Measurements from ENCODE around the gene STIM1.
A peak's percentile ranks its signal among the peaks of the same experiment; 100 is the strongest.
"Not testable (repeated sequence)": the region's sequence is repeated elsewhere in the genome, so short reads cannot be mapped to it uniquely, and the experiment has no call there.

The STIM1 gene

DNA sequence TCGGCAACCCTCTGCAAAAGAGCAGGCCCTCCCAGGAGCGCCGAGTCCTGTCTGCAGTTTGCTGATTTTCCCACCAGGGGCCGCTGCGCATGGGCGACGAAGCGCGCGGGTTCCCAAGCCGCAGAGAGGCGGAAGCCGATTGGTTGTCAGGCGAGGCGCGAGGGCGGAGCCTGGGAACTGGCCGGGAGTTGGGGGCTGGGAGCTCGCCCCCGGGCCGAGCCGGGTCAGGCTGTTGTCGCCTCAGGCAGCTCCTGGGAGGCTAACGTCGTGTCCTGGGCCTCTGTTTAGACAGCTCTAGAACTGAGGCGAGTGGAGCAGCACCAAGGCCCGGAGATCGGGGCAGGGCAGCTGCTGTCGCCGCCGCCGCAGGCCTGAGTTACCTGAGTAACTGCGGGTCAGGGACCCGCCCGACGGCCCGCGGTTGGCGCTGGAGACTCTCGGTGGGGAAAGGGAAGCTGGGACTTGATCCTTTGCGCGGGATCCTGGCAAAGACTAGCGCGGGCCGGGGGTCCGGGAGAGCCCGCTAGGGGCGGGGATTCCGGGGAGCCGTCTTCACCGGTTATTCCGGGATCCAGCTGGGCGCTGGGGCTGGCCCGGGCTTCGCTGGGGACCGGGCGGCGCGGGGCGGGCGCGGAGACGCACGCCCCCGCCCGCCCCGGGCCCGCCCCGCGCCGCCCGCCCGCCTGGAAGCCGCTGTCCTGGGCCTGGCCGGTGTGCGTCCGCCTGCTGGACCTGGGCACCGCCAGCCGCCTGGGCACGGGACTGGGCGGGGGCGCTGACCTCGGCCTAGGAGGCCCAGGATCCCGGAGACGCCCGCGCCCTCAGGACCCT lies at the start of gene STIM1:
Gene STIM1, plus strand, starts transcription at position 688 of the 831 bp plus-strand sequence. CDS start 607 bp downstream, outside the sequence.
- DNase-seq = peak; percentile 99

DNA sequence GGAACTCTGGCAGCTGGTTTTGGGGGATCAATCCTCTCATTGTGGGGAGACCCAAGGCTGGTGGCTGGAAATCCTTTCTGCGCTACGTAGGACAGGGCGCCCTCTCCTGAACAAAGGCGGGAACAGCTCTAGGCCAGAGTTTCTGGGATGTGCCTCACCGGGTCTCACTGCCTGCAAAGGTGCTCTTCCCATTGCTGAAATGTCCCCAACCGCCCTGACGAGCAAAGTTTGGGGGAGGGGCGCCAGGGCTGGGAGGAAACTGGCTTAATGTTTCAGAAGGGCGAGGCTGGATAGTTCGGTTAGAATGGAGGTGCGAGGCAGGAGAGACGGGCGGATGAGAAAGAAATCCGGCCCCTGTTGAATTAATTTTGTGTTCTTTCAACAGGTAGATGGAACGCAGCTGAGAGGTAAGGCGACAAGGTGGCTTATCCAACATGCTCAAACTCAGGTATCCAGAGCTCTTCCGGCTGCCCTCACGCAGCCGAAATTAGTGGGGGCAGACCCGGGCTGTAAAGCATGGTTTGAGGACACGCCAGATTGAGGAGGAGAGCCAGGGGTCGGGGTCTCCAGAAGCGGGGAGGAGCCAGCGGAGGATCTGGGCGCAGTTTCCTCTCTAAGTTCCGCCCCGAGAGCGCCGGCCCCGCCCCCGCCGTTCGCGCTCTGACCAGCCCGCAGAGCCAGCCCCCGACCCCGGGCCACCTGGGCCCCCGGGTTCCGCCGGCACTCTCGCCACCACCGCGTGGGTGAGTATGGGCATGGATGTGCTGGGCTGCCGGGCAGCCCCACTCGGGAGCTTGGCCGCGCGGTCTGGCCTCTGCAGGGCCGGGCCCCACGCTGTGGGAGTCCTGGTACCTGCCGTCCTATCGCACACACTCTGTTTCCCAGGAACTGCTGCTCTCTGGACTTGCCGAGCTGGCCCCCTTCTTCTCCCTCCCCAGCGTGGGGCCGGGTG lies 47.3 kb upstream of the STIM1 start, which contains the start of gene PGAP2:
Gene PGAP2, plus strand, starts transcription at position 652 of the 952 bp plus-strand sequence. CDS start 2,700 bp downstream, outside the sequence.
- peak; percentile 65 to 77 for DNase-seq

DNA sequence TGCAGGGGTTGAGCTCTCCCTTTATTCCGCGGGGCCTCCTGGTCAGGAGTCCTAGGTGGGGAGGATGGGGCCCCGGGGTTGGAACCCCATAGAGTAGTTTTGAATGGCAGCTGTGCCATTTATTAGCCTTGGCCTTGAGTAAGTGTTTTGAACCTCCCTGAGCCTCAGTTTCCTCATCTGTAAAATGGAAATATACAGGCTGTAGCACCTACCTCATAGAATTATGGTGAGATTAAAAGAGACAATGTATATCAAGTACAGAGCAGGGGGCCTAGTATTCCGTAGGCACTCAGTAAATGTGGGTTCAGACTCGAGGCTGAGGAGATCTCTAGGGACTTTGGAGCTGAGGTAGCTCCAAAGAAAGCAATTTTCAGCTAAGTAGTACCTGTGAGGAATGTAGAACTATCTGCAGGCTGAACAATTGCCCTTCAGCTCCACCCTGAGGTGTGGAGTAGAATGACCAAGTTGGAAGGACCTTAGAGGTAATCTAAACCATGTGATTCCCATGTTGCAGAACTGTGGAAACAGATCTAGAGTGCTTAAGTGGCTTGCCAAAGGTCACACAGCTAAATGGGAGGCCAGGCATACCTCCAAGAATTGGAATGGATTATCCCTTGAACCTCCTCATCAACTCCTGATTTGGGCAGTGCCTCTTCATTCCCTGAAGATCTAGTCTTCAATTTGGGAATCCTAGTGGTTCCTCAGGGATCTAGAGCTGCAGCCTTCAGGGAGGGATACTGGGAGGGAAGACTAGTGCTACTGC lies 46.4 kb upstream of the STIM1 start:
- peak in 1 of 2 donors; percentile 42 for DNase-seq

DNA sequence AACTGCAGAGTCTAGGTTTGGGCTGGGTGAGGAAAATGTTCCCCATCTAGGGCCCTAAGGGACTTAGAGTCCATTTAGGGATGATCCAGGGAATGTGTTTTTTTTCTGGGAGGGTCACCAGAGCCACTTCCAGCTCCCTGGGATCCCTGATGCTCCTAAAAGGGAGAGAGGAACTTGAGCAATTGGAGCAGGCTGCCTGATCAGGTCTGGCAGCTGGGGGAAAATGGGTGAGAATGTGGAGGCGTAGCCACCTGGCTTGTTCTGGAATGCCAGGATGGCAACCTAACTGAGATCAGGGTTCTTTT lies 45.9 kb upstream of the STIM1 start:
- no peak for DNase-seq

DNA sequence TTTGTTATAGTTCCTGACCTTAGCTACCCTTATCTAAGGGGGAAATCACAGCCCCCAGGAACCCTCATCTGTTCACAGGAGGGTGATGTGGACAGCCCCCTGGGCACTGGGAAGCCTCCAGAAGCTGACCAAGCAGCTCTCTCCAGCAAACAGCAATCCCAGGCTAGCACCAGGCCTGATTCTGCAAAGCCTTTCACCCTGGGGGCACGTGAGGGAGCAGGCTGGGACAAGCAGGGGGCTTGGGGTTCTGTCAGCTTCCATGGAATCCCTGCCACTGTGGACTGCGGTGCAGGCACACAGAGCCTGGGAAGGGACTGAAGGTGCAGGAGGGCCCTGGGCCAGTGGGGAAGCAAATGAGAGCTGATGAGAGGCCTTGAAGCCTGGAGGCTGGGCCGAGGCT lies 45.0 kb upstream of the STIM1 start:
- no peak for DNase-seq

DNA sequence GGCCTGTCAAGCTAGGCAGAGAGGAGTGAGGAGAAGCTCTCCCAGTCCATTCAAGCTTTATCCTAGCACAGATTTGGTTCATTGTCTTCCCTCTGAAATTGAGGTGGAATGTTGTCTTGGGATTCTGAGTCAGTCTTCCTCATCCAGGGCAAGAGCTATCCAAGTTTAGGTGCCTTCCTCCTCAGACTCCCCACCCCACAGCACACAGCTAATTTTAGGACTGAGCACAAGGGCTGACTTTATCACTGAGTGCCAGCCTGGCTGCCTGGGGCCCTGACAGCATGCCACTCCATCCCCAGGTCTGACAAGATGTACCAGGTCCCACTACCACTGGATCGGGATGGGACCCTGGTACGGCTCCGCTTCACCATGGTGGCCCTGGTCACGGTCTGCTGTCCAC lies 44.5 kb upstream of the STIM1 start:
- no peak for DNase-seq

DNA sequence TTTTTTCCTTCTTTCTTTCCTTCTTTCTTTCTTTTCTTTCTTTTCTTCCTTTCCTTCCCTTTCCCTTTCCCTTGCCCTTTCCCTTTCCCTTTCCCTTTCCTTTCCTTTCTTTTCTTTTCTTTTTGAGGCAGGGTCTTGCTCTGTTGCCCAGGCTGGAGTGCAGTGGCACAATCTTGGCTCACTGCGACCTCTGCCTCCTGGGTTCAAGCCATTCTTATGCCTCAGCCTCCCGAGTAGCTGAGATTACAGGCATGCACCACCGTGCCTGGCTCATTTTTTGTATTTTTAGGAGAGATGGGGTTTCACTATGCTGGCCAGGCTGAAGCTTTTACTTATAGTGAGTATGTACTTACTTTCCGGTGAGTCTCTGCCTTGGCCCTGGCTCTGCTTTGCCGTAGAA lies 40.6 kb upstream of the STIM1 start:
- not testable (repeated sequence) for DNase-seq

DNA sequence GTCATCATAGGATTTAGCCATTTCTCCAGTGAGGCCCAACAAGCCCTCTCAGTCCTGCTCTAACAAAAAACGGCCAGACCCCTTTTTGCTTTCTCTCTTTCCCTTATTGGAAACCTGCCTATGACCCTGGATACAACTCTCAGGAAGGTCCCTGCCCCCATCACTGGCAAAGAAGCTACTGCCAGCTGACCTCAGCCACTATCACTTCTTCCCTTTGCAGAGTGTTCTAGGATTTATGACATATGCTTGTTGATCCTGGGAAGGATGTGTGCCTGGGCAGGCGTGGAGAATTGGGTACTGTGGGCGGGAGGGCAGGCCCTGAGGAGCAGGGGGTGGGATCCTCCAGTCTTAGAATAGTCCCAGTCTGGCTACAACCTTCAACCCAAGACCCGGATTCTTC lies 39.6 kb upstream of the STIM1 start:
- DNase-seq = no peak

DNA sequence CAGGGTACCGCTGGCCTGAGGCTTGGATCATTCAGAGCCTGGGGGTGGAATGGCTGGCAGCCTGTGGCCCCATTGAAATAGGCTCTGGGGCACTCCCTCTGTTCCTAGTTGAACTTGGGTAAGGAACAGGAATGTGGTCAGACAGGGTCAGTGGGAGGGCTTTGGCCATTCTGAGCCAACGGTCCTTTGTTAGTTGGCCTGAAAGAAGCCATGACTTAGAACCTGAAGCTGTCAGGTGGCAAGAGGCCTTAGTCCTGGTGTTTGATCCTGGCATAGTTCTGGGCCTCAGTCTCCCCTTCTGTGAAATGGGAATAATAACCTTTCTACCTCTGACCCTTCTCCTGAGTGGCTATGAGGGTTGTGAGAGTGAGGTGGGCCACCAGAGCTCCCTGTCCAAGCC lies 38.8 kb upstream of the STIM1 start:
- no peak for DNase-seq

DNA sequence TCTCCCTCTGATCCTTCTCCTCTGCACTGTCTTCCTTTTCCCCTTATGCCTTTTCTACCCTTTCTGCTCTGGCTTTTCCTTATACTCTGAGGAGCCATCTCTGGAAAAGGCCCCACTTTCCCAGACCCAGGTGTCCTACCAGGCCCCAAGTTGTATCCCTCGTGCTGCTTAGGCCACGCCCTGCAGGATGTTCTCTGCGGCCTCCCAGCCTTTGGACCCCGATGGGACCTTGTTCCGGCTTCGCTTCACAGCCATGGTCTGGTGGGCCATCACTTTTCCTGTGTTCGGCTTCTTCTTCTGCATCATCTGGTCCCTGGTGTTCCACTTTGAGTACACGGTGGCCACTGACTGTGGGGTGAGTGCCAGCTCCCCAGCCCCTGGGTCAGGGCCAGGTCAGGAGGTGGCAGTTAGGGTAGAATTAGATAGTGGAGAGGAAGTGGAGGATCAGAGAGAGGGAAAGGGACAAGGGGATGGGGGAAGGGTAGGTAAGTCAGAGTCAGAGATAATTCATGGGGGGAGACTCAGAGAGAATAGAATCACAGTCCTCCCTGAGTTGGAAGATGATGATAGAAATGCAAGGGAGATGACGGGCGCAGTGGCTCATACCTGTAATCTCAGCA lies 38.2 kb upstream of the STIM1 start:
- DNase-seq = no peak

DNA sequence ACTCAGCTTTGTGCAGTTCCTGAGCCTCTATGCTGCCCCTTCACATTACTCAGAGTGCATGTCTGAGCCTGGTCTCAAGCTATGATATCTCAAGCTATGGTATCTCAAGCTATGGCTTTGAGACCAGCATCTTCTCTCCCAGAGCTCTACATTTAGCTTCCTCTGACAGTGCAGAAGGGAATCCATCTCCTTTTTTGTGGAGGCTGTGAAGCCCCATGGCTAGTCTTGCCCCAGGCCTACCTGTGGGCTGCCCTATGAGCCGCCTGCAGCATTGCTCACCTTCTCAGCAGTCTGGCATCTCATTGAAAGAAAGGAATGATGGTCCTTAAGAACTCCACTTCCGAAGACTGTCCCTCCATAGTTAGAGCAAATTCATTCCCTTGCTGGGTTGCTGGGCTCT lies 34.5 kb upstream of the STIM1 start:
- DNase-seq = no peak

DNA sequence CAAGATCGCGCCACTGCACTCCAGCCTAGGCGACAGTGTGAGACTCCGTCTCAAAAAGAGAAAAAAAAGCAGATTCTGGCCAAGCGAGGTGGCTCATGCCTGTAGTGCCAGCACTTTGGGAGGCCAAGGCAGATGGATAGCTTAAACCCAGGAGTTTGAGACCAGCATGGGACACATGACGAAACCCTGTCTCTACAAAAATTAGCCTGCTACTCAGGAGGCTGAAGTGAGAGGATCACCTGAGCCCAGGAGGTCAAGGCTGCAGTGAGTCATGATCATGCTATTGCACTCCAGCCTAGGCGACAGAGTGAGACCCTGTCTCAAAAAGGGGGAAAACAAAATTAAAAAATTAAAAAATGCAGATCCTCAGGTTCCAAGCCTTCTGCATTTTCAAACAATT lies 33.2 kb upstream of the STIM1 start:
- DNase-seq = no peak

DNA sequence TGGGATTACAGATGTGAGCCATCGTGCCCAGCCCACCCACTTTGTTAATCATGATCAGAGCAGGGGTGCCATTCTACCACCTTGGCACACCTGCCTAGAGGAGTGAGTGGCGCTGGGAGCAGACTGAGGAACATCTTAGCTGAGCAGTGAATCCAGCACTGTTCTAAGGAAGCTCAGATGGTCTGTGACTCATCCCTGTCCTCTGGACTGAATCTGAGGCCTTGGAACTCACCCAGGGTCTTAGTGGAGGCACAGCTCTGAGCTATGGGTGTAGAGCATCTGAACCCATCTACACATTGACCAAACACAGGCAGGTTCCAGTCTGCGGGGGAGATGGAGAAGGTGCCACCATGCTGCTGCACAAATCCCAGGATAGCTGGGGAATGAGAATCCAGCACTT lies 32.2 kb upstream of the STIM1 start:
- no peak for DNase-seq

DNA sequence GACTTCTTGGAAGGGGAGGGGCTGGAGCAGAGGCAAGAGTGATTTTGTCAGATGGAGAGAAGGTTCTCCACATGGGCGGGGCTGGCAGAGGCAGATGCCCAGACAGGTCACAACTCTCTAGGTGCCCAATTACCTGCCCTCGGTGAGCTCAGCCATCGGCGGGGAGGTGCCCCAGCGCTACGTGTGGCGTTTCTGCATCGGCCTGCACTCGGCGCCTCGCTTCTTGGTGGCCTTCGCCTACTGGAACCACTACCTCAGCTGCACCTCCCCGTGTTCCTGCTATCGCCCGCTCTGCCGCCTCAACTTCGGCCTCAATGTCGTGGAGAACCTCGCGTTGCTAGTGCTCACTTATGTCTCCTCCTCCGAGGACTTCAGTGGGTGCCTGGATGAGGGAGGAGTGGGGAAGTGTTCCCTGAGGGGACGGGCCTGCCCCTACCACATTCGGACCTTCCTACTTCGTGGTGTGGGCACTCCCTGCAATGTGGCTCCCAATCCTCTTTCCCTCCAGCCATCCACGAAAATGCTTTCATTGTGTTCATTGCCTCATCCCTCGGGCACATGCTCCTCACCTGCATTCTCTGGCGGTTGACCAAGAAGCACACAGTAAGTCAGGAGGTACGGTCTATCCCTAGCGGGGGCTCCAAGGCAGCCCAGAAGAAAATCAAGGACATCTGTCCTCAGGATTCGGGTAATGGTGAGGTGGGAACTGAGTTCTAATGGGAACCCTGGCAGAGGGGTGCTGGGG lies 31.5 kb upstream of the STIM1 start:
- DNase-seq = no peak

DNA sequence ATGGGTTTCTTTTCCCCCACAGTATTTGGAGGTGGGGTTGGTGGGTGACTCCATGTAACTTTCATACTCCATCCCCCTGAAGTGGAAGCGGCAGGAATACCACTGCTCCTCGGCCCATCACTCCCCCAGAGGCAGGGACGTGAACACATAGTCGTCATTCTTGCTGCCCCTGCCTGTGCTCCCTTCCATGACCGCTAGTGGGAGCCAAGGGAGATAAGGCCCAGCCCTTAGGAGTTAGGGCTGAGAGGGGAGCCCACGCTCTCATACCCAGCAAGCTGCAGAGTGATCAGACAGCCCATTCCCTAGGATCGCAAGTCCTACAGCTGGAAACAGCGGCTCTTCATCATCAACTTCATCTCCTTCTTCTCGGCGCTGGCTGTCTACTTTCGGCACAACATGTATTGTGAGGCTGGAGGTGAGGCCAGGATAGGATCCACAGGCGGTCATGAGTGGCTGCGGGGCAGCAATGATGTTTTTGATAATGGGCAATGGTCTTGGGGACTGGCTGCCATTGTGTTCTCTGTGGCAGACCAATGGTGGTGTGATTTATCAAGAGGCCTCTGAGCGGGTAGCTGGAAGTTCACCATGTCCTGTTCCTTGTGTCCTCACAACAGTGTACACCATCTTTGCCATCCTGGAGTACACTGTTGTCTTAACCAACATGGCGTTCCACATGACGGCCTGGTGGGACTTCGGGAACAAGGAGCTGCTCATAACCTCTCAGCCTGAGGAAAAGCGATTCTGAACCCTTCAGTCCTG lies 30.6 kb upstream of the STIM1 start:
- peak; percentile 85 to 87 for DNase-seq

DNA sequence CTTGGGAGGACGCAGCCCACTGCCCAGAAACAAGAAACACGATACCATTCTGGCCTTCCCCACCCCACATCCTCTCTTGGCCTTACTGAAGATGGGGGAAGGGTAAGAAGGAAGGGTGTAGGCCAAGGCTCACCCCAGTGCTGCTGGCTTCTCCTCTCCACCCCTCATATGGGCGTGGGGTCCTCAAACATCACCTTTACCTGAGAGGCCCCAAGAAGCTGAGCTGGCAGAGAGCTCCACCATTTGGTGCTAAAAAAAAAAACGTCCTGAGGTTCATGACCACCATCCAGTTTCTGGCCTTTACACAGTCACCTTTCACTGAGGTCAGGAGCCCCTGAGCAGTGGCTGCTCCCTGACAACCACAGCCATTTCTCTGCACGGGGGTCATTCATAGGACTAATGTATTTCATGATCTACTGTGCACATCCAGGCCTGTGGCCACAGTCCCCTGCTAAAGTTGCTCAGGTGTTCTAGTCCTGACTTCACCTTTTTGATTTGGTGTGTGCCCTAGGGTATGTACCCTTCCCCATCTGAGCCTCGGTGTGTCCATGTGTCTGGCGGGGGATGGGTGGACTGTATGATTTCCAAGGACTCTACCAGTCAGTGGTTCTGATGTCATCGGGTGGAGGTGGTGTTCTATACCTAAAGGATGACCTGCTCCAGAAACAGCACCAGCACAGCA lies 29.9 kb upstream of the STIM1 start:
- DNase-seq = no peak

DNA sequence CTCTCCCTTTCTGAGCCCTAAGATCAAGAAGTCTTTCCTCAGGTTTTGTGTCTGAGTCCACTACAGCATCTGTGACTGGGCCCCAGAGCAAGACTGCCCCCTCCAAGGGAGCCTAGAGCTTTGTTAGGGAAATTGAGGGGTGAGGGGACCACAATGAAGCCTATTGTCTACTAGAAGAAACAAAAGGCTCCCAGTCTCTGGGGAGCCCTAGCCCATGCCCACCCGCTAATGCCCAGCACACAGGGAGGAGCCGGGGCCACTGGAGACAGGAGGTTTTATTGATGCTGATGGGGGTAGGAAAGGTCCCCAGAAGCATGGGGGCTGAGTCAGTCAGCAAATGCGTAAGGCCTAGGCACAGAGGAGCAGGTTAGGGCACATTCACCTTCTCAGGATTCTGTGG lies 28.7 kb upstream of the STIM1 start:
- no peak for DNase-seq

DNA sequence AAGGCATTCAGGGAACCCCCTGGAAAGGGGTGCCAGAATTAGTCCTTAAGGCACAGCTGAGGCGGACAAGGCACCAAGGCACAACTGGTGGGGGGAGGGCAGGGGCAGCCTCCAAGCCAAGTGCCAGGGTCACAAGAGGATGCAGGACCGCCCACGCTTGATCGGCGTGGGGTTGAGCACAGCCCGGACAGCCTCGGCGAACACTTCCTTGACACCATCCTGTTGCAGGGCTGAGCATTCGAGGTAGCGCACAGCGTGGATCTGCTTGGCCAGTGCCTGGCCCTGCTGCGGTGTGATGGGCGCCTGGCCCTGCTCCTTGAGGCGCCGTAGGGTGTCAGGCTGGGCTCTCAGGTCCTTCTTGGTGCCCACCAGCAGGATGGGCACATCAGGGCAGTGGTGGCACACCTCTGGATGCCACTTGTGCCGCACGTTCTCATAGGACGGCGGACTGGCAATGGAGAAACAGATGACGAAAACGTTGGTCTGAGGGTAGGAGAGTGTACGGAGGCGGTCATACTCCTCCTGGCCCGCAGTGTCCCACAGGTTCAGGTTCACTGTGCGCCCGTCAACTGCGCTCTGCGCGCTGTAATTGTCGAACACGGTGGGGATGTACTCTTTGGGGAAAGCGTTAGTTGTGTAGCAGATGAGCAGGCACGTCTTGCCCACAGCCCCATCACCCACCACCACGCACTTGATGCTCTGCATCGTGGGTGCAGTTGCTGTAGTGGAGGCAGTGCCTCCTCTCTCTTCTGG lies 27.9 kb upstream of the STIM1 start:
- no peak for DNase-seq

DNA sequence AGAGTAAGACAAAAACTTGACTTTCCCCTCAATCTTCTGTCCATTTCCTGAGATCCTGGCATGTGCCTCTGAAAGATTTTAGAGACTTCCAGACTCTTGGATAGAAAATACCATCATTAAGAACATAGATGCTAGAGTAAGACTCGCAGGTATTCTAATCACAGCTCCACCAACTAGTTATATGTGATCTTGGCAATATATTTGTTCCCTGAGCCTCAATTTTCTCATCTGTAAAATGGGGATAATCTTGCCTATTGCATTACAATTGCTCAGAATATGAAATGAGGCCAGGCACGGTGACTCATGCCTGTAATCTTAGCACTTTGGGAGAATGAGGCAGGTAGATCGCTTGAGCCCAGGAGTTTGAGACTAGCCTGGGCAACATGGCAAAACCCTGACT lies 25.4 kb upstream of the STIM1 start:
- no peak for DNase-seq

DNA sequence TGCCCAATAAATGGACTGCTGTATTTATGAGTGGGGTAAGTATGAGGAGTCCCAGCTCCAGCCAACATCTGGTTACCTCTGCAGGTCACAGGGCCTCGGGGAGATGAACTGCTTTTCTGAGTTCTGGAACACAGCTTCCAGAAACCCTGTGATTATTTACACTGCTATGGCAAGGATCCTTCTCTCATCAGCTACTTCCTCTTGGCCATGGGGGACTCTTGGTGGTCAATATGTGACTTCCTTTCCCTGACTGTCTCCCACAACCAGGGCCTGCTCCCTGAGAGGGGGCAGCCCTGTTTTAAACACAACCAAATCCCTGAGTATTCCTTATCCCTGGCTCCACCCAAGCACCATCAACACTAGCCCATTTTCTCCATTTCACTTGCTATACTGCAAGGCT lies 24.7 kb upstream of the STIM1 start:
- no peak for DNase-seq
